Measurements from ENCODE around the gene SMC4.

Gene SMC4

DNA sequence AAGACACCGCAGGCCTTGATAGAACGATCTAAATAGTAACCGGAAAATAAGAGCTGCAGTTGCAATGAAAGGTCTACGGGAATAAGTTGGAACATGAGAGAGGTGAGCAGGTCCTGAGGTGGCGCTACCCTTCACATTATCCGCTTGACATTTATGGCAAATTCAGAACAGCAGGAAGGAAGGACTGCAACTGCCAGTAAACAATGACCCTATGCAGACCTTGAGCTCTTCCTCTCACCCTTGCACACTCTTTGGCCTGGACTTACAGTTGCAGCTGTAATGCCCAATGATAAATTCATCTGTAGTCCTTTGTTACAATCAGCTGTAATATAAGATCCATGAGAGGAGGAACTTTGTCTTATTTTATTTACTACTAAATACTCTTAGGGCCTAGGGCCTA, 82.4 kb downstream of the SMC4 start:
- DNase-seq = no peak

- DNase-seq = no peak
Observed at GRCh38 chr3:160482796-160483195, 83.3 kb downstream of the SMC4 start.

All from cortex of kidney (tissue), 1 donor.